Measurements from ENCODE around the gene ACTN1.

The ACTN1 gene

GRCh38 chr14:68936476-68936875, 42.6 kb downstream of the ACTN1 start:
- no peak for DNase-seq (ENCODE audit: low read depth in 3 of 3)

GRCh38 chr14:68935761-68936214, 43.3 kb downstream of the ACTN1 start:
- DNase-seq (ENCODE audit: low read depth in 3 of 3), result no peak

- DNase-seq (ENCODE audit: low read depth in 3 of 3), result no peak
These were observed 45.0 kb downstream of the ACTN1 start for GRCh38 chr14:68934066-68934465.

GRCh38 chr14:68932686-68933085, 46.4 kb downstream of the ACTN1 start:
- DNase-seq (ENCODE audit: low read depth in 3 of 3), result no peak

DNA sequence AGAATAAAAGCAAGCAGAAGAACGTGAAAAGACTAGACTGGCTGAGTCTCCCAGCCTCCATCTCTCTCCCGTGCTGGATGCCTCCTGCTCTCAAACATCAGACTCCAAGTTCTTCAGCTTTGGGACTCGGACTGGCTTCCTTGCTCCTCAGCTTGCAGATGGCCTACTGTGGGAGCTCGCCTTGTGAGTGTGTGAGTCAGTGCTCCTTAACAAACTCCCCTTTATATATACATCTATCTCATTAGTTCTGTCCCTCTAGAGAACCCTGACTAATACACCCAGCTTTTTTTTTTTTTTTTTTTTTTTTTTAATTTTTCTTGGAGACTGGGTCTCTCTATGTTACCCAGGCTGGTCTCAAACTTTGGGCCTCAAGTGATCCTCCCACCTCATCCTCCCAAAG, 46.9 kb downstream of the ACTN1 start:
- DNase-seq (ENCODE audit: low read depth in 3 of 3), result no peak

DNA sequence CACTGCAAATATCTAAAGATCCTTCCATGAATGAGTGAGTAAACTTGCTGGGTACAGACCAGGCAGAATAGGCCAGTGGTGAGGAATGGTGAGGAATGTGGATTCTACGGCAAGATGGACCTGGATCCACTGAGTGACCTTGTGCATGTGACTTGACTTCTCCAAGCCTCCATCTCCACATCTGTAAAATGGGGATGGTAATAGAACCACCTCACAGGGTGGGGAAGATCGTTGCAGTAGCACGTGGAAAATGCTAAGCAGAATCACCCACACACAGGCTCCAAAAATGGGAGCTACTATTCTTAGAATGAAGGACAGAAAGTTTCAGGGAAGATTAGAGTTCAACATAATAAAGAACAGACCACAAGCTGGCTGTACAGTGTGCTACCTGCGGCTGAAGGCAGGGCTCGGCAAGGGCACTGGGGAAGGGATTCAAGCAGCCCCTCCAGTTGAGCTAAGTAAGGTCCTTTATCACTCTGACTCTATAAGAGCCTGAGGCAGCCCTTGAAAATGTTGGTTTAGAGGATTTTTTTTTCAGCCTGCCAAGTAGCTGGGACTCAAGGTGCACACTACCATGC, 47.5 kb downstream of the ACTN1 start:
- DNase-seq (ENCODE audit: low read depth in 3 of 3), result no peak

- no peak for DNase-seq (ENCODE audit: low read depth in 3 of 3)
These were observed 48.0 kb downstream of the ACTN1 start for GRCh38 chr14:68931063-68931462.

DNA sequence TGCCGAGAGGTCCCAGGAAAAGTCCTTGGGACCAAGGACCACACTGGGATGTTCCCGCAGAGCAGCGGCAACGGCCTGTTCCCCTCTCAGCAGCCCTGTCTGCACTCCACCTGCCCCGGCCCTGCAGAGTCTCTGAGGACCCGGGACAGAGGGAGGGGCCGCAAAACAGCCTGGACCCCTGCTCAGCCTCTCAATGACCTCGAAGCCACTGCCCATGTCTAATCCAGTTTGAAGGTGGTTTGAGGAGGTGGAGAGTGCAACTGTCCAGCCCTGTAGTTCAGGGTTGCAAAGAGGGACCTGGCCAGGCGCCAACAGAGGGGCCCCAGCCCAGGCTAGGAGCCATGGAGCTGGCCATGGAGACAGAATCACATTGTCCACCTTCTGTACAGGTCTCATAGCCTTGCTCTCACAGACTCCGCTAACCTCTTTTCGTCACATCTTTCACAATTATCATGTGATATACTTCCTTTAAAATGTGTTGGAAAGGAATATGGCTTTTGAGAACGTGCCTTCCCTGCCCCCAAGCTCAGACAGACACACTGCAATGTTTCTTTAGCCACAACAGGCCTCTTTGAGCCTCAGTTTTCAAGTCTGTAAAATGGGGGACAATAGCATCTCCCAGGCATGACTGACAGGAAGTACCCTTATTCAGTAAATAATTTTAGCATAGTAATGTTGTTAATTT, 49.3 kb downstream of the ACTN1 start:
- DNase-seq (ENCODE audit: low read depth in 3 of 3), result no peak

- no peak for DNase-seq (ENCODE audit: low read depth in 3 of 3)
These were observed 50.1 kb downstream of the ACTN1 start for GRCh38 chr14:68928770-68929550.

- DNase-seq (ENCODE audit: low read depth in 3 of 3), result no peak
These were observed 51.0 kb downstream of the ACTN1 start for GRCh38 chr14:68927956-68928675.

GRCh38 chr14:68927089-68927488, 52.0 kb downstream of the ACTN1 start:
- DNase-seq (ENCODE audit: low read depth in 3 of 3), result no peak

DNA sequence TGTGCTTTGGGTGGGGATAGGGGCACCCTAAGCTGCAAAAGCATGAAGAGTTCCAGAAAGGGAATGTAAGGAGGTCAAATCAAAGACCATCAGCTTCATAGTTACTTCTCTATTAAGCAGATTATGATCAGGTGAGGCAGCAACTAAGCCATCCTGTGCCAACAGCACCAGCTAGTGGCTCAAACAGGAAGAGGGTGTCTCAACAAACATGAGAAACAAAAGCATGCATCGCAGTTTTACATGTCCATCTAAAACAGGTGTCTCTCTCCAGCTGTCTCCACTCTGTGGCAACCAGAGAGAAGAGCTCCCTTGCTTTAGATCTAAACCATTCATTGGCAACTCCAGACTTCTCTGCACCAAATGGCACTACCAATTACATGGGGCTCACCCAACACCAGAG, 52.9 kb downstream of the ACTN1 start:
- DNase-seq (ENCODE audit: low read depth in 3 of 3), result no peak

- no peak for DNase-seq (ENCODE audit: low read depth in 3 of 3)
These were observed 53.7 kb downstream of the ACTN1 start for GRCh38 chr14:68925373-68925772.

- no peak for DNase-seq (ENCODE audit: low read depth in 3 of 3)
These were observed 54.6 kb downstream of the ACTN1 start for GRCh38 chr14:68924186-68925158.

DNA sequence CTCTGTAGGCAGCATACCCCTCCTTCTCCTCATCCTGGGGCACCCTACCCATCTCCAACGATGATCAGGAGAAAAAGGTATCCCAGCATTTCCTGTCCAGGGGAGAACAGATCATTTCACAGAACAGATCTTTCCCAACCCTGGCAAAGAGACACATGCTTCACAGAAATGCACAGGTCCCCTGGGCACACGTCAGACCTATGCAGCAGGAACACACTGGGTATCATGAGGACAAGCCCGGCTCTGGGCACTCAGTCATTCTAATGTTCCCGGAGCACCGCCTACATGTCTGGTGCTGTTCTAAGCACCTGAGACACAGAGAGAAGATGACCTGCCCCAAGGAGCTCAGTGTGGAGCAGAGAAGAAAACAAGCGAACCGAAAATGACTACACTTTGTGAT, 56.2 kb downstream of the ACTN1 start:
- no peak for DNase-seq (ENCODE audit: low read depth in 3 of 3)

GRCh38 chr14:68922201-68922621, 56.9 kb downstream of the ACTN1 start:
- DNase-seq (ENCODE audit: low read depth in 3 of 3), result no peak

GRCh38 chr14:68921666-68922065, 57.4 kb downstream of the ACTN1 start:
- no peak for DNase-seq (ENCODE audit: low read depth in 3 of 3)

DNA sequence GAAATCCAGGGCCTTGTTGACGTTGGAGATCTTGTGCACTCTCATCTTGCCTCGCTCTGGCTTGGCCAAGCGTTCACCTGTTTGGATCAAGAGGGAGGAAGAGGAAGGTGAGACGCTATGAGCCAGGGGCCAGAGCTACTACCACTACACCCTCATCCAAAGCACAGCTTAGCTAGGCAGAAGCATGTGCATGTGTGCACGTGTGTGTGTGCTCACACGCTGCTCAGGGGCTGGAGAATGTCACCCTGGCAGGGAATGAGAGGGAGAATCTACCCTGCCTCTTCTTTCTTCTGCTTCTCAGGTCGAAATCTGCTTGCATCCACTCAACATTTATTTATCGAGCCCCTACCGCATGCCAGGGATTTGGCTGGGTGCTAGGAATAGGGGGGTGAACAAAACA, 58.1 kb downstream of the ACTN1 start:
- DNase-seq (ENCODE audit: low read depth in 3 of 3), result no peak

GRCh38 chr14:68919129-68919927, 59.8 kb downstream of the ACTN1 start:
- no peak for DNase-seq (ENCODE audit: low read depth in 3 of 3)

DNA sequence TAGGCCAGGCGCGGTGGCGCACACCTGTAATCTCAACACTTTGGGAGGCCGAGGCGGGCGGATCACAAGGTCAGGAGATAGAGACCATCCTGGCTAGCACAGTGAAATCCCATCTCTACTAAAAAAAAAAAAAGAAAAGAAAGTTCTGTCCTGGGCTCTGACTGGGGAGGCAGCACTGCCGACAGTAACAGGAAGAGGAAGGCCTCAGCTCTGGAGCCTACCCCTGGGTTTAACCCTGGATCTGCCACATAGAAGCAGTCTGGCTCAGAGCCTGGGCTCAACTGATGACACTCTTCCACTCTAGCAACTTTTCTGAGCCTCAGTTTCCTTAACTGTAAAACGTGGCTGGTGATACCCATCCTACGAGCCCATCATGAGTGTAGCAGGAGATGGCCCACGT, 60.5 kb downstream of the ACTN1 start:
- DNase-seq (ENCODE audit: low read depth in 3 of 3), result no peak
